ENCODE measurements around the gene VSTM4. TPM values are rescaled to one million over a fixed set of nuclear protein-coding genes. Genes with fewer than 3 reads are reported as not detected.

The VSTM4 gene
- total RNA-seq (2014; rRNA removed; shearing (Covaris generic); ENCODE audit: low replicate concordance) = 1.7 and 2.1 TPM in 2 replicates

- in situ Hi-C loops (cut with HindIII; ENCODE audit: low pct_unique_long_range_greater_than_20kb, low sequenced_read_pairs) = no loop called here
- peak; percentile 23 for DNase-seq (ENCODE audit: low read depth)
These were observed at the start of gene VSTM4 for GRCh38 chr10:49115015-49115795. Gene VSTM4, minus strand, starts transcription at chr10:49115522. Its CDS starts 37 bp downstream, at chr10:49115485.

- in situ Hi-C loops (cut with HindIII; ENCODE audit: low pct_unique_long_range_greater_than_20kb, low sequenced_read_pairs) = no loop called here
- no peak for DNase-seq (ENCODE audit: low read depth)
These were observed 49.4 kb upstream of the VSTM4 start for GRCh38 chr10:49164559-49165188.

GRCh38 chr10:49163741-49164140 lies 48.4 kb upstream of the VSTM4 start:
- no peak for DNase-seq (ENCODE audit: low read depth)
- in situ Hi-C loops (cut with HindIII; ENCODE audit: low pct_unique_long_range_greater_than_20kb, low sequenced_read_pairs) = no loop called here

- DNase-seq (ENCODE audit: low read depth) = no peak
- in situ Hi-C loops (cut with HindIII; ENCODE audit: low pct_unique_long_range_greater_than_20kb, low sequenced_read_pairs) = no loop called here
These were observed 47.5 kb upstream of the VSTM4 start for GRCh38 chr10:49162761-49163310.

GRCh38 chr10:49162063-49162462 lies 46.7 kb upstream of the VSTM4 start:
- in situ Hi-C loops (cut with HindIII; ENCODE audit: low pct_unique_long_range_greater_than_20kb, low sequenced_read_pairs) = no loop called here
- DNase-seq (ENCODE audit: low read depth) = no peak

GRCh38 chr10:49161411-49161997 lies 46.2 kb upstream of the VSTM4 start:
- peak; percentile 34 for DNase-seq (ENCODE audit: low read depth)
- in situ Hi-C loops (cut with HindIII; ENCODE audit: low pct_unique_long_range_greater_than_20kb, low sequenced_read_pairs) = no loop called here

GRCh38 chr10:49160814-49161213 lies 45.5 kb upstream of the VSTM4 start:
- DNase-seq (ENCODE audit: low read depth) = no peak
- in situ Hi-C loops (cut with HindIII; ENCODE audit: low pct_unique_long_range_greater_than_20kb, low sequenced_read_pairs) = no loop called here

- in situ Hi-C loops (cut with HindIII; ENCODE audit: low pct_unique_long_range_greater_than_20kb, low sequenced_read_pairs) = no loop called here
- DNase-seq (ENCODE audit: low read depth) = no peak
These were observed 44.8 kb upstream of the VSTM4 start for GRCh38 chr10:49160110-49160509.

GRCh38 chr10:49158915-49159314 lies 43.6 kb upstream of the VSTM4 start:
- in situ Hi-C loops (cut with HindIII; ENCODE audit: low pct_unique_long_range_greater_than_20kb, low sequenced_read_pairs) = no loop called here
- DNase-seq (ENCODE audit: low read depth) = no peak

GRCh38 chr10:49158404-49158803 lies 43.1 kb upstream of the VSTM4 start:
- in situ Hi-C loops (cut with HindIII; ENCODE audit: low pct_unique_long_range_greater_than_20kb, low sequenced_read_pairs) = no loop called here
- no peak for DNase-seq (ENCODE audit: low read depth)

GRCh38 chr10:49157229-49157628 lies 41.9 kb upstream of the VSTM4 start:
- in situ Hi-C loops (cut with HindIII; ENCODE audit: low pct_unique_long_range_greater_than_20kb, low sequenced_read_pairs) = no loop called here
- DNase-seq (ENCODE audit: low read depth) = no peak

GRCh38 chr10:49154641-49155040 lies 39.3 kb upstream of the VSTM4 start:
- in situ Hi-C loops (cut with HindIII; ENCODE audit: low pct_unique_long_range_greater_than_20kb, low sequenced_read_pairs) = no loop called here
- DNase-seq (ENCODE audit: low read depth) = no peak

GRCh38 chr10:49153971-49154370 lies 38.6 kb upstream of the VSTM4 start:
- in situ Hi-C loops (cut with HindIII; ENCODE audit: low pct_unique_long_range_greater_than_20kb, low sequenced_read_pairs) = no loop called here
- DNase-seq (ENCODE audit: low read depth) = no peak

- DNase-seq (ENCODE audit: low read depth) = no peak
- in situ Hi-C loops (cut with HindIII; ENCODE audit: low pct_unique_long_range_greater_than_20kb, low sequenced_read_pairs) = no loop called here
These were observed 37.8 kb upstream of the VSTM4 start for GRCh38 chr10:49153115-49153514.

GRCh38 chr10:49152663-49153062 lies 37.3 kb upstream of the VSTM4 start:
- in situ Hi-C loops (cut with HindIII; ENCODE audit: low pct_unique_long_range_greater_than_20kb, low sequenced_read_pairs) = no loop called here
- no peak for DNase-seq (ENCODE audit: low read depth)

GRCh38 chr10:49152037-49152436 lies 36.7 kb upstream of the VSTM4 start:
- DNase-seq (ENCODE audit: low read depth) = no peak
- in situ Hi-C loops (cut with HindIII; ENCODE audit: low pct_unique_long_range_greater_than_20kb, low sequenced_read_pairs) = no loop called here

- no peak for DNase-seq (ENCODE audit: low read depth)
- in situ Hi-C loops (cut with HindIII; ENCODE audit: low pct_unique_long_range_greater_than_20kb, low sequenced_read_pairs) = no loop called here
These were observed 36.2 kb upstream of the VSTM4 start for GRCh38 chr10:49151481-49151880.

GRCh38 chr10:49151025-49151445 lies 35.7 kb upstream of the VSTM4 start:
- in situ Hi-C loops (cut with HindIII; ENCODE audit: low pct_unique_long_range_greater_than_20kb, low sequenced_read_pairs) = no loop called here
- DNase-seq (ENCODE audit: low read depth) = no peak

GRCh38 chr10:49150426-49150825 lies 35.1 kb upstream of the VSTM4 start:
- in situ Hi-C loops (cut with HindIII; ENCODE audit: low pct_unique_long_range_greater_than_20kb, low sequenced_read_pairs) = no loop called here
- no peak for DNase-seq (ENCODE audit: low read depth)
